SK-N-SH (cell line): ENCODE results near the gene REEP1. TPM values are rescaled to one million over a fixed set of nuclear protein-coding genes. Genes with fewer than 3 reads are reported as not detected.

ENCODE experiments used
- CTCF ChIA-PET: fragments of 300-600, 350-600 bp; formaldehyde crosslinking; extraction: SDS; loops from one replicate; lab custom pipeline; 2021; lab: Yijun Ruan, JAX
- POLR2A ChIA-PET: fragments of 350-600 bp; sonication (Branson Sonifier 250); formaldehyde crosslinking; extraction: SDS; loops from one replicate; lab custom pipeline; 2020; ENCODE audit warnings: antibody characterized with exemption, inconsistent platforms; lab: Yijun Ruan, JAX
- DNase-seq: peaks from one replicate; pipeline ENCODE4 v3.0.0; 2012
- H2AFZ ChIP-seq: fragments of 200-600 bp; sonication (generic); 2 replicates; pipeline ENCODE4 v1.8.1; 2016; ENCODE audit warnings: antibody characterized with exemption, mild to moderate bottlenecking, low read depth
- H3F3A ChIP-seq: fragments of 200-600 bp; sonication (generic); replicated peaks from 2 replicates; pipeline ENCODE3; 2016; ENCODE audit warnings: antibody characterized with exemption, mild to moderate bottlenecking; ENCODE audit not compliant: insufficient read depth
- H3K27ac ChIP-seq, 2 experiments: fragments of 200-500 bp in 1 of 2; fragments of 200-600 bp in 1 of 2; sonication (Bioruptor generic) in 1 of 2; sonication (generic), shearing (Covaris generic) in 1 of 2; 2 replicates each; pipeline versions ENCODE4 v1.5.1 to v1.6.1; 2014 to 2016; ENCODE audit warnings: low read depth in 2 of 2, inconsistent platforms in 1 of 2, low read length in 1 of 2, mild to moderate bottlenecking in 1 of 2, mixed read lengths in 1 of 2
- H3K27me3 ChIP-seq: fragments of 200-600 bp; sonication (generic), shearing (Covaris generic); 2 replicates; pipeline ENCODE4 v1.6.1; 2016; ENCODE audit warnings: mixed run types; ENCODE audit not compliant: insufficient read depth
- H3K36me3 ChIP-seq, 2 experiments: fragments of 200-500 bp in 1 of 2; fragments of 200-600 bp in 1 of 2; sonication (Bioruptor generic) in 1 of 2; sonication (generic) in 1 of 2; replicated peaks in 1 of 2; 2 replicates each; pipeline versions ENCODE3 to v1.5.1; 2014 to 2016; ENCODE audit warnings: low read length in 1 of 2, mild to moderate bottlenecking in 1 of 2; ENCODE audit not compliant: insufficient read depth in 2 of 2, control insufficient read depth in 1 of 2
- H3K4me1 ChIP-seq, 2 experiments: fragments of 200-500 bp in 1 of 2; fragments of 200-600 bp in 1 of 2; sonication (Bioruptor generic) in 1 of 2; sonication (generic), shearing (Covaris generic) in 1 of 2; 2 replicates each; pipeline versions ENCODE4 v1.5.1 to v1.6.1; 2014 to 2016; ENCODE audit warnings: low read depth in 1 of 2, low read length in 1 of 2, mixed run types in 1 of 2; ENCODE audit not compliant: insufficient read depth in 2 of 2, control insufficient read depth in 1 of 2
- H3K4me2 ChIP-seq: fragments of 200-600 bp; sonication (generic), shearing (Covaris generic); 2 replicates; pipeline ENCODE4 v1.6.1; 2017; ENCODE audit warnings: mixed run types
- H3K4me3 ChIP-seq, 2 experiments: fragments of 200-500 bp in 1 of 2; fragments of 200-600 bp in 1 of 2; sonication (Bioruptor generic) in 1 of 2; sonication (generic), shearing (Covaris generic) in 1 of 2; 2 replicates each; pipeline versions ENCODE4 v1.5.1 to v1.8.1; 2014 to 2016; ENCODE audit warnings: low read depth in 2 of 2, inconsistent platforms in 1 of 2, low read length in 1 of 2, mild to moderate bottlenecking in 1 of 2, mixed read lengths in 1 of 2, moderate library complexity in 1 of 2
- H3K79me2 ChIP-seq: fragments of 200-600 bp; sonication (generic); 2 replicates; pipeline ENCODE4 v1.8.1; 2017; ENCODE audit warnings: mild to moderate bottlenecking; ENCODE audit not compliant: insufficient read depth
- H3K9ac ChIP-seq: fragments of 200-600 bp; sonication (generic); 2 replicates; pipeline ENCODE4 v1.6.1; 2017; ENCODE audit warnings: mixed run types
- H3K9me2 ChIP-seq: fragments of 200-600 bp; sonication (generic); 2 replicates; pipeline ENCODE4 v1.6.1; 2017; ENCODE audit warnings: mixed run types
- H3K9me3 ChIP-seq: fragments of 200-600 bp; sonication (generic); 2 replicates; pipeline ENCODE4 v1.6.1; 2017; ENCODE audit warnings: mixed run types, mild to moderate bottlenecking, moderate library complexity
- H4K20me1 ChIP-seq: fragments of 200-600 bp; sonication (generic); 2 replicates; pipeline ENCODE4 v1.6.1; 2017; ENCODE audit warnings: mild to moderate bottlenecking, mixed run types; ENCODE audit not compliant: insufficient read depth
- CHD2 ChIP-seq: fragments of 150-350 bp; IDR thresholded peaks from 2 replicates; pipeline ENCODE4 v1.6.1; 2018; ENCODE audit warnings: low read length; ENCODE audit not compliant: partially characterized antibody
- EP300 ChIP-seq, 2 experiments: IDR thresholded peaks; 2 replicates each; pipeline versions ENCODE4 v1.4.0 to v1.6.1; 2012; ENCODE audit warnings: borderline replicate concordance in 1 of 2, low read depth in 1 of 2, low read length in 1 of 2
- FOSL2 ChIP-seq: IDR thresholded peaks from 2 replicates; pipeline ENCODE4 v1.4.0; 2012; ENCODE audit warnings: low read depth, mild to moderate bottlenecking, moderate library complexity, borderline replicate concordance
- GABPA ChIP-seq: IDR thresholded peaks from 2 replicates; pipeline ENCODE4 v1.4.0; 2012; ENCODE audit warnings: low read depth, mild to moderate bottlenecking
- MXI1 ChIP-seq: IDR thresholded peaks from 2 replicates; pipeline ENCODE4 v1.6.1; 2012; ENCODE audit warnings: mild to moderate bottlenecking, low read depth, low read length, improper control_type of control experiment
- POLR2AphosphoS5 ChIP-seq: IDR thresholded peaks from 2 replicates; pipeline ENCODE4 v1.6.1; 2012; ENCODE audit warnings: low read depth, low read length
- RXRA ChIP-seq: IDR thresholded peaks from 2 replicates; pipeline ENCODE4 v1.4.0; 2012; ENCODE audit warnings: low read depth, mild to moderate bottlenecking, borderline replicate concordance
- SIN3A ChIP-seq: IDR thresholded peaks from 2 replicates; pipeline ENCODE4 v1.6.1; 2012; ENCODE audit warnings: low read depth, mild to moderate bottlenecking, low read length, moderate library complexity, borderline replicate concordance
- WGBS: methylation state at CpG from one replicate; pipeline ENCODE4 v1.1.6; 2017; ENCODE audit warnings: low lambda C conversion rate; 5-methylcytosine and 5-hydroxymethylcytosine counted together
- polyA plus RNA-seq, 3 experiments: library from polyadenylated mRNA; depleted of rRNA; stranded (reverse); fragments of >200 nt; gene quantifications; 2 replicates each; pipeline ENCODE4 v1.2.3, GENCODE V29; 2012
- TF ChIP-seq, protein P1 (sequence below): IDR thresholded peaks from 2 replicates; pipeline ENCODE4; 2012
- TF ChIP-seq, protein P2 (sequence below): fragments of 200-600 bp; sonication (generic); IDR thresholded peaks from 2 replicates; pipeline ENCODE4 v1.6.1; 2017; ENCODE audit warnings: antibody characterized with exemption, mild to moderate bottlenecking, moderate library complexity
- TF ChIP-seq, protein P3 (sequence below): IDR thresholded peaks from 2 replicates; pipeline ENCODE4 v1.4.0; 2012; ENCODE audit warnings: low read depth, borderline replicate concordance
- TF ChIP-seq, protein P4 (sequence below): fragments of 150-350 bp; IDR thresholded peaks from 2 replicates; pipeline ENCODE4 v1.6.1; 2016; ENCODE audit warnings: mild to moderate bottlenecking, low read depth, low read length

The REEP1 gene
- polyA plus RNA-seq, 1 of the 3 experiments (the other 2 are of a cell fraction), result 0.13 TPM

- POLR2A ChIA-PET, result no interaction called here
- H3K9me2 ChIP-seq, result no peaks in the 10 kb centered on the region
- H3K4me3 ChIP-seq, result no peak overlapping the region
- no peak overlapping the region for H3K9ac ChIP-seq
- no peaks in the 10 kb centered on the region; the same call in 1 of the 2 replicates for H3K27me3 ChIP-seq
- CTCF ChIA-PET, result interaction anchor here (0.7 to 2.2 kb wide), 3 partner anchors 11 to 33 kb away, joined by 3 to 10 read pairs (median 4); partner anchors contain the start of gene MRPL35
- no peaks in the 10 kb centered on the region for H3K79me2 ChIP-seq
- H3K27ac ChIP-seq, result no peak overlapping the region
- no peak overlapping the region for H2AFZ ChIP-seq
- no peaks in the 10 kb centered on the region for H3F3A ChIP-seq
- H4K20me1 ChIP-seq, result no peaks in the 10 kb centered on the region
- TF ChIP-seq CHD2 (no peak), FOSL2 (no peak), POLR2AphosphoS5 (no peak), RXRA (no peak), SIN3A (no peak), GABPA (no peak), EP300 (IDR thresholded peaks at IDR 0.05; ENCODE audit: borderline replicate concordance in 1 of 2, low read depth in 1 of 2, low read length in 1 of 2) (no peak), MXI1 (no peak)
- TF ChIP-seq, protein P1, sequence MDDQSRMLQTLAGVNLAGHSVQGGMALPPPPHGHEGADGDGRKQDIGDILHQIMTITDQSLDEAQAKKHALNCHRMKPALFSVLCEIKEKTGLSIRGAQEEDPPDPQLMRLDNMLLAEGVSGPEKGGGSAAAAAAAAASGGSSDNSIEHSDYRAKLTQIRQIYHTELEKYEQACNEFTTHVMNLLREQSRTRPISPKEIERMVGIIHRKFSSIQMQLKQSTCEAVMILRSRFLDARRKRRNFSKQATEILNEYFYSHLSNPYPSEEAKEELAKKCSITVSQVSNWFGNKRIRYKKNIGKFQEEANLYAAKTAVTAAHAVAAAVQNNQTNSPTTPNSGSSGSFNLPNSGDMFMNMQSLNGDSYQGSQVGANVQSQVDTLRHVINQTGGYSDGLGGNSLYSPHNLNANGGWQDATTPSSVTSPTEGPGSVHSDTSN, result no peak
- TF ChIP-seq, protein P2, sequence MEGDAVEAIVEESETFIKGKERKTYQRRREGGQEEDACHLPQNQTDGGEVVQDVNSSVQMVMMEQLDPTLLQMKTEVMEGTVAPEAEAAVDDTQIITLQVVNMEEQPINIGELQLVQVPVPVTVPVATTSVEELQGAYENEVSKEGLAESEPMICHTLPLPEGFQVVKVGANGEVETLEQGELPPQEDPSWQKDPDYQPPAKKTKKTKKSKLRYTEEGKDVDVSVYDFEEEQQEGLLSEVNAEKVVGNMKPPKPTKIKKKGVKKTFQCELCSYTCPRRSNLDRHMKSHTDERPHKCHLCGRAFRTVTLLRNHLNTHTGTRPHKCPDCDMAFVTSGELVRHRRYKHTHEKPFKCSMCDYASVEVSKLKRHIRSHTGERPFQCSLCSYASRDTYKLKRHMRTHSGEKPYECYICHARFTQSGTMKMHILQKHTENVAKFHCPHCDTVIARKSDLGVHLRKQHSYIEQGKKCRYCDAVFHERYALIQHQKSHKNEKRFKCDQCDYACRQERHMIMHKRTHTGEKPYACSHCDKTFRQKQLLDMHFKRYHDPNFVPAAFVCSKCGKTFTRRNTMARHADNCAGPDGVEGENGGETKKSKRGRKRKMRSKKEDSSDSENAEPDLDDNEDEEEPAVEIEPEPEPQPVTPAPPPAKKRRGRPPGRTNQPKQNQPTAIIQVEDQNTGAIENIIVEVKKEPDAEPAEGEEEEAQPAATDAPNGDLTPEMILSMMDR, result no peak
- TF ChIP-seq, protein P3, sequence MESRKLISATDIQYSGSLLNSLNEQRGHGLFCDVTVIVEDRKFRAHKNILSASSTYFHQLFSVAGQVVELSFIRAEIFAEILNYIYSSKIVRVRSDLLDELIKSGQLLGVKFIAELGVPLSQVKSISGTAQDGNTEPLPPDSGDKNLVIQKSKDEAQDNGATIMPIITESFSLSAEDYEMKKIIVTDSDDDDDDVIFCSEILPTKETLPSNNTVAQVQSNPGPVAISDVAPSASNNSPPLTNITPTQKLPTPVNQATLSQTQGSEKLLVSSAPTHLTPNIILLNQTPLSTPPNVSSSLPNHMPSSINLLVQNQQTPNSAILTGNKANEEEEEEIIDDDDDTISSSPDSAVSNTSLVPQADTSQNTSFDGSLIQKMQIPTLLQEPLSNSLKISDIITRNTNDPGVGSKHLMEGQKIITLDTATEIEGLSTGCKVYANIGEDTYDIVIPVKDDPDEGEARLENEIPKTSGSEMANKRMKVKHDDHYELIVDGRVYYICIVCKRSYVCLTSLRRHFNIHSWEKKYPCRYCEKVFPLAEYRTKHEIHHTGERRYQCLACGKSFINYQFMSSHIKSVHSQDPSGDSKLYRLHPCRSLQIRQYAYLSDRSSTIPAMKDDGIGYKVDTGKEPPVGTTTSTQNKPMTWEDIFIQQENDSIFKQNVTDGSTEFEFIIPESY, result no peak
- TF ChIP-seq, protein P4, sequence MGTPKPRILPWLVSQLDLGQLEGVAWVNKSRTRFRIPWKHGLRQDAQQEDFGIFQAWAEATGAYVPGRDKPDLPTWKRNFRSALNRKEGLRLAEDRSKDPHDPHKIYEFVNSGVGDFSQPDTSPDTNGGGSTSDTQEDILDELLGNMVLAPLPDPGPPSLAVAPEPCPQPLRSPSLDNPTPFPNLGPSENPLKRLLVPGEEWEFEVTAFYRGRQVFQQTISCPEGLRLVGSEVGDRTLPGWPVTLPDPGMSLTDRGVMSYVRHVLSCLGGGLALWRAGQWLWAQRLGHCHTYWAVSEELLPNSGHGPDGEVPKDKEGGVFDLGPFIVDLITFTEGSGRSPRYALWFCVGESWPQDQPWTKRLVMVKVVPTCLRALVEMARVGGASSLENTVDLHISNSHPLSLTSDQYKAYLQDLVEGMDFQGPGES, result no peak
- peaks cover 0 to 7% of the 10 kb centered on the region in 2 experiments; a peak in 1 of 4 replicates for H3K4me1 ChIP-seq
- no peaks in the 10 kb centered on the region for H3K9me3 ChIP-seq
- H3K4me2 ChIP-seq, result no peak overlapping the region
- H3K36me3 ChIP-seq, result no peaks in the 10 kb centered on the region
- DNase-seq, result no peak
- WGBS, result 73% methylated on average over 14 of the region's 15 CpGs
These were observed 105.0 kb downstream of the REEP1 start for GRCh38 chr2:86232373-86232784.
